SKM-1 treated with dmso at 0.1 percent for 144 hours (cell line): ENCODE results near the gene ANGPTL1.

ENCODE experiments used
- DNase-seq: peaks from one replicate; lab custom pipeline; 2025; ENCODE audit not compliant: unreplicated experiment; lab: John Stamatoyannopoulos, UW

Gene ANGPTL1

GRCh38 chr1:178870944-178871343 is at the start of gene ANGPTL1:
ANGPTL1 (minus strand) TSS chr1:178871077; CDS start chr1:178865776, 5,301 bp downstream.
- DNase-seq = no peak

GRCh38 chr1:178919581-178919980 is 48.7 kb upstream of the ANGPTL1 start:
- no peak for DNase-seq

GRCh38 chr1:178918955-178919354 is 48.1 kb upstream of the ANGPTL1 start:
- DNase-seq = no peak

- DNase-seq = no peak
Observed at GRCh38 chr1:178918308-178918707, 47.4 kb upstream of the ANGPTL1 start.

- no peak for DNase-seq
Observed at GRCh38 chr1:178916448-178917174, 45.7 kb upstream of the ANGPTL1 start.

GRCh38 chr1:178912597-178912996 is 41.7 kb upstream of the ANGPTL1 start:
- DNase-seq = no peak

GRCh38 chr1:178910023-178910422 is 39.1 kb upstream of the ANGPTL1 start:
- DNase-seq = no peak

GRCh38 chr1:178908358-178908757 is 37.5 kb upstream of the ANGPTL1 start:
- no peak for DNase-seq

- no peak for DNase-seq
Observed at GRCh38 chr1:178901482-178902125, 30.7 kb upstream of the ANGPTL1 start.

- DNase-seq = no peak
Observed at GRCh38 chr1:178899402-178899801, 28.5 kb upstream of the ANGPTL1 start.

GRCh38 chr1:178898401-178898800 is 27.5 kb upstream of the ANGPTL1 start:
- DNase-seq = no peak

GRCh38 chr1:178895928-178896327 is 25.1 kb upstream of the ANGPTL1 start:
- no peak for DNase-seq

- DNase-seq = no peak
Observed at GRCh38 chr1:178886551-178886950, 15.7 kb upstream of the ANGPTL1 start.

GRCh38 chr1:178885869-178886268 is 15.0 kb upstream of the ANGPTL1 start:
- no peak for DNase-seq

GRCh38 chr1:178881950-178882349 is 11.1 kb upstream of the ANGPTL1 start:
- DNase-seq = no peak

GRCh38 chr1:178877896-178878295 is 7.0 kb upstream of the ANGPTL1 start:
- no peak for DNase-seq

GRCh38 chr1:178875936-178876335 is 5.1 kb upstream of the ANGPTL1 start:
- no peak for DNase-seq

- no peak for DNase-seq
Observed at GRCh38 chr1:178874966-178875365, 4.1 kb upstream of the ANGPTL1 start.

- no peak for DNase-seq
Observed at GRCh38 chr1:178871551-178872320, 859 bp upstream of the ANGPTL1 start.

GRCh38 chr1:178870221-178870620 is 656 bp downstream of the ANGPTL1 start:
- DNase-seq = no peak

GRCh38 chr1:178869119-178869697 is 1.7 kb downstream of the ANGPTL1 start:
- DNase-seq = no peak

GRCh38 chr1:178868706-178869105 is 2.2 kb downstream of the ANGPTL1 start:
- no peak for DNase-seq
